ENCODE data around the gene TRNAU1AP. TPM values are rescaled to one million over a fixed set of nuclear protein-coding genes. Genes with fewer than 3 reads are reported as not detected.

Gene TRNAU1AP
- total and polyA plus RNA-seq, 2 of the 13 experiments (the other 11 are each of a cell fraction or from before 2014, with no cell fraction given): 29.0 to 42.9 TPM

DNA sequence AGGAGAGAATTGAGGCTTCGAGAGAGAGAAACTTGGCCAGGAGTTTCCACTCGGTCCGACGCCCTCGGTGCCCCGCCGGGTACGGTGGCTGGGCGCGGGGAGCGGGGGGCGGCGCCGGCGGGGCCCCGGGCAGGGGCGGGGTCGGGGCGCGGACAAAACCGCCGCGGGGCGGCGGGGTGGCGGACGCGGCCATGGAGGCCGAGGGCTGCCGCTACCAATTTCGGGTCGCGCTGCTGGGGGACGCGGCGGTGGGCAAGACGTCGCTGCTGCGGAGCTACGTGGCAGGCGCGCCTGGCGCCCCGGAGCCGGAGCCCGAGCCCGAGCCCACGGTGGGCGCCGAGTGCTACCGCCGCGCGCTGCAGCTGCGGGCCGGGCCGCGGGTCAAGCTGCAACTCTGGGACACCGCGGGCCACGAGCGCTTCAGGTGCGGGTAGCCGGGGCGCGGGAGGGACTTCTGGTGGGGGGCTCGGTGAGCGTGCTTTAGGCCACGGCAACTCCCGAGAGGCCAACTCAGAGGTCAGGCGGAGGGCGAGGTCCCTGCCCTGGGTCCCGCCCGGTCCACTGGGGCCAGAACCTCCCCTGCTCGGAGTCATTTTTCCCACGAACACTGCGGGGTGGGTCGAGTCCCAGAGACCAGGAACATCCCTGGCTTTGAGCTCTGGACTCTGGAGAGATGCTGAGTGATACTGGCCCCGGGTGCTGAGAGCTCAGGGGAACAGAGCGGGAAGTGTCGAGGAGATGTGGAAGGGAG, 39.6 kb downstream of the TRNAU1AP start (continued):
- TF ChIP-seq ZNF557 (CRISPR knock-in tag; IDR thresholded peaks at IDR 0.05) (no peak), ZNF333 (CRISPR knock-in tag; IDR thresholded peaks at IDR 0.05; ENCODE audit: borderline replicate concordance) (no peak), YEATS4 (CRISPR knock-in tag; IDR thresholded peaks at IDR 0.05; ENCODE audit: borderline replicate concordance) (no peak; the same call in none of the 2 replicates), ZNF17 (CRISPR knock-in tag; IDR thresholded peaks at IDR 0.05) (no peak), NFIC (IDR thresholded peaks at IDR 0.05; ENCODE audit: low read length) (no peak), ZBED4 (CRISPR knock-in tag; IDR thresholded peaks at IDR 0.05; ENCODE audit: borderline replicate concordance) (peak; percentile 76; the same call in 1 of the 2 replicates), HNRNPUL1 (IDR thresholded peaks at IDR 0.05; ENCODE audit: low read depth, low read length) (no peak), GZF1 (CRISPR knock-in tag; IDR thresholded peaks at IDR 0.05) (no peak), ZNF605 (CRISPR knock-in tag; IDR thresholded peaks at IDR 0.05) (no peak), NFIB (CRISPR knock-in tag; IDR thresholded peaks at IDR 0.05; ENCODE audit: borderline replicate concordance) (peak; percentile 32; the same call in 1 of the 2 replicates), ATF7-NPFF (CRISPR knock-in tag; IDR thresholded peaks at IDR 0.05; ENCODE audit: low read depth) (peak; percentile 75; the same call in 1 of the 2 replicates), REL (CRISPR knock-in tag; conservative IDR thresholded peaks at IDR 0.05) (no peak), ZFY (CRISPR knock-in tag; IDR thresholded peaks at IDR 0.05) (peak; percentile 72), MED13 (CRISPR knock-in tag; IDR thresholded peaks at IDR 0.05) (no peak), NFAT5 (CRISPR knock-in tag; IDR thresholded peaks at IDR 0.05) (no peak), SRF (IDR thresholded peaks at IDR 0.05; ENCODE audit: low read depth, low read length) (no peak), NFKBIZ (CRISPR knock-in tag; IDR thresholded peaks at IDR 0.05) (no peak), CBFB (CRISPR knock-in tag; IDR thresholded peaks at IDR 0.05) (no peak)
- TF ChIP-seq, protein P1, sequence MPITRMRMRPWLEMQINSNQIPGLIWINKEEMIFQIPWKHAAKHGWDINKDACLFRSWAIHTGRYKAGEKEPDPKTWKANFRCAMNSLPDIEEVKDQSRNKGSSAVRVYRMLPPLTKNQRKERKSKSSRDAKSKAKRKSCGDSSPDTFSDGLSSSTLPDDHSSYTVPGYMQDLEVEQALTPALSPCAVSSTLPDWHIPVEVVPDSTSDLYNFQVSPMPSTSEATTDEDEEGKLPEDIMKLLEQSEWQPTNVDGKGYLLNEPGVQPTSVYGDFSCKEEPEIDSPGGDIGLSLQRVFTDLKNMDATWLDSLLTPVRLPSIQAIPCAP (CRISPR knock-in tag; IDR thresholded peaks at IDR 0.05; ENCODE audit: low read depth): no peak
